ENCODE data around the gene P2RY10.
"Not testable (repeated sequence)": the region's sequence is repeated elsewhere in the genome, so short reads cannot be mapped to it uniquely, and the experiment has no call there.

P2RY10 gene

GRCh38 chrX:78945186-78945912 is at the start of gene P2RY10:
TSS of gene P2RY10 (plus strand) at chrX:78945391. CDS start at chrX:78960521, 15,130 bp downstream.
- no peak for DNase-seq (ENCODE audit: low read depth in 2 of 2)

- no peak for DNase-seq (ENCODE audit: low read depth in 2 of 2)
Observed at GRCh38 chrX:78922754-78923153, 22.4 kb upstream of the P2RY10 start.

GRCh38 chrX:78923198-78924015 is 21.8 kb upstream of the P2RY10 start:
- no peak for DNase-seq (ENCODE audit: low read depth in 2 of 2)

- no peak for DNase-seq (ENCODE audit: low read depth in 2 of 2)
Observed at GRCh38 chrX:78931814-78932213, 13.4 kb upstream of the P2RY10 start.

- DNase-seq (ENCODE audit: low read depth in 2 of 2), result no peak
Observed at GRCh38 chrX:78934866-78935265, 10.3 kb upstream of the P2RY10 start.

GRCh38 chrX:78944351-78944750 is 840 bp upstream of the P2RY10 start:
- no peak for DNase-seq (ENCODE audit: low read depth in 2 of 2)

- no peak for DNase-seq (ENCODE audit: low read depth in 2 of 2)
Observed at GRCh38 chrX:78946178-78946931, 1.2 kb downstream of the P2RY10 start.

- DNase-seq (ENCODE audit: low read depth in 2 of 2), result no peak
Observed at GRCh38 chrX:78950009-78950835, 5.0 kb downstream of the P2RY10 start.

- no peak for DNase-seq (ENCODE audit: low read depth in 2 of 2)
Observed at GRCh38 chrX:78957049-78957767, 12.0 kb downstream of the P2RY10 start.

GRCh38 chrX:78957768-78958130 is 12.6 kb downstream of the P2RY10 start:
- no peak for DNase-seq (ENCODE audit: low read depth in 2 of 2)

GRCh38 chrX:78958419-78959116 is 13.4 kb downstream of the P2RY10 start:
- no peak for DNase-seq (ENCODE audit: low read depth in 2 of 2)

- no peak for DNase-seq (ENCODE audit: low read depth in 2 of 2)
Observed at GRCh38 chrX:78960888-78961287, 15.7 kb downstream of the P2RY10 start.

GRCh38 chrX:78964598-78964997 is 19.4 kb downstream of the P2RY10 start:
- no peak for DNase-seq (ENCODE audit: low read depth in 2 of 2)

GRCh38 chrX:78979789-78980464 is 34.7 kb downstream of the P2RY10 start:
- DNase-seq (ENCODE audit: low read depth in 2 of 2), result no peak

GRCh38 chrX:78989349-78989748 is 44.2 kb downstream of the P2RY10 start:
- DNase-seq (ENCODE audit: low read depth in 2 of 2), result no peak

GRCh38 chrX:78997870-78998558 is 52.8 kb downstream of the P2RY10 start:
- DNase-seq (ENCODE audit: low read depth in 2 of 2), result no peak

- not testable (repeated sequence) for DNase-seq (ENCODE audit: low read depth in 2 of 2)
Observed at GRCh38 chrX:79007540-79007939, 62.3 kb downstream of the P2RY10 start.

Data from activated CD8-positive, alpha-beta memory T cell treated with anti-CD3 and anti-CD28 coated beads for 4 hours (primary cell).